ENCODE measurements around the gene STAG3. TPM values are rescaled to one million over a fixed set of nuclear protein-coding genes. Genes with fewer than 3 reads are reported as not detected.
"Not testable (repeated sequence)": the region's sequence is repeated elsewhere in the genome, so short reads cannot be mapped to it uniquely, and the experiment has no call there.

The STAG3 gene
- total RNA-seq, 4 donors from 2014 or later, result 4.2 to 8.2 (median 6.5) TPM

- H3K36me3 ChIP-seq, result no peaks in the 10 kb centered on the region
- TF ChIP-seq CTCF (IDR thresholded peaks at IDR 0.05), result peak; percentile 23 to 57 (median 29)
- no peak for TF ChIP-seq EP300 (IDR thresholded peaks at IDR 0.05)
- TF ChIP-seq POLR2A (IDR thresholded peaks at IDR 0.05), result no peak
- no peak overlapping the region for H3K27ac ChIP-seq
- DNase-seq (ENCODE audit: low spot score in 2 of 2), result no peak
- 49 to 52% methylated on average over 4 of the region's 4 CpGs for WGBS, 2 donors
- no peaks in the 10 kb centered on the region for H3K9me3 ChIP-seq
- H3K4me1 ChIP-seq, result no peaks in the 10 kb centered on the region
- H3K4me3 ChIP-seq, result no peak overlapping the region
- no peaks in the 10 kb centered on the region for H3K27me3 ChIP-seq
Observed at GRCh38 chr7:100190048-100190711, 12.5 kb downstream of the STAG3 start.

DNA sequence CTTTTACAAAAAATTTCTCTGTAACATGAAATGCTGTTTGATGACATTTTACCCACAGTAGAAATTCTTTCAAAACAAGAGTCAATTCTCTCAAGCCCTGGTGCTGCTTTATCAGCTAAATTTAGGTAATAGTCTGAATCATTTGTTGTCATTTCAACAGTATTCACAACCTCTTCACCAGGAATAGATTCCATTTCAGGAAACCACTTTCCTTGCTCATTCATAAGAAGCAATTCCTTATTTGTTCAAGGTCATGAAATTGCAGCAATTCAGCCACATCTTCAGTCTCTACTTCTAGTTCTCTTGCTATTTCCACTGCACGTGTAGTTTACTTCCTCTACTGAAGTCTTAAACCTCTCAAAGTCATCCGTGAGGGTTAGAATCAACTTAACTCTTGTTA is 14.1 kb downstream of the STAG3 start:
- WGBS, 2 donors, result 38 to 42% methylated on average over 2 of the region's 2 CpGs
- H3K36me3 ChIP-seq, result no peaks in the 10 kb centered on the region
- H3K4me3 ChIP-seq, result no peak overlapping the region
- H3K9me3 ChIP-seq, result no peaks in the 10 kb centered on the region
- H3K27ac ChIP-seq, result no peak overlapping the region
- DNase-seq (ENCODE audit: low spot score in 2 of 2), result no peak
- no peaks in the 10 kb centered on the region for H3K27me3 ChIP-seq
- no peak for TF ChIP-seq EP300 (IDR thresholded peaks at IDR 0.05)
- TF ChIP-seq POLR2A (IDR thresholded peaks at IDR 0.05), result no peak
- no peak for TF ChIP-seq CTCF (IDR thresholded peaks at IDR 0.05)
- no peaks in the 10 kb centered on the region for H3K4me1 ChIP-seq

DNA sequence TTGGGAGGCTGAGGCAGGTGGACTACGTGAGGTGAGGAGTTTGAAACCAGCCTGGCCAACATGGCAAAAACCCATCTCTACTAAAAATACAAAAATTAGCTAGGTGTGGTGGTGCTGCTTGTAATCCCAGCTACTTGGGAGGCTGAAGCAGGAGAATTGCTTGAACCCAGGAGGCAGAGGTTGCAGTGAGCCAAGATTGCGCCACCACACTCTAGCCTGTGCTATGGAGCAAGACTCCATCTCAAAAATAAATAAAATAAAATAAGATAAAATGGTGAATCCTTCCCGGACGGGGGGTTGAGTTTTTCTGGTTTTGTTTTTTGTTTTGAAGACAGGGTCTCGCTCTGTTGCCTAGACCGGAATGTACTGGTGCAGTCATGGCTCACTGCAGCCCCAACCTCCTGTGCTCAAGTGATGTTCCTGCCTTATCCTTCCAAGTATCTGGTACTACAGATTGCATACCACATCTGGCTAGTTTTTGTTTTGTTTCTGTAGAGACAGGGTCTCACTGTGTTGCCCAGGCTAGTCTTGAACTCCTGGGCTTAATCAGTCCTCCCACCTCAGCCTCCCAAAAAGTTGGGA is 14.7 kb downstream of the STAG3 start:
- H3K4me1 ChIP-seq; DNase-seq (ENCODE audit: low spot score in 2 of 2); H3K27ac ChIP-seq; H3K9me3 ChIP-seq; H3K27me3 ChIP-seq; H3K36me3 ChIP-seq; H3K4me3 ChIP-seq: not testable (repeated sequence)
- 91 to 94% methylated on average over 6 of the region's 6 CpGs for WGBS, 2 donors

- no peak overlapping the region for H3K4me3 ChIP-seq
- 74 to 95% methylated on average over 3 of the region's 3 CpGs for WGBS, 2 donors
- no peak for DNase-seq (ENCODE audit: low spot score in 2 of 2)
Observed at GRCh38 chr7:100192969-100193368, 15.3 kb downstream of the STAG3 start.

GRCh38 chr7:100195222-100195621 is 17.5 kb downstream of the STAG3 start:
- Histone ChIP-seq H3K27me3 (no peaks in the 10 kb centered on the region), H3K4me3 (no peak overlapping the region), H3K36me3 (no peaks in the 10 kb centered on the region), H3K27ac (no peak overlapping the region), H3K4me1 (no peaks in the 10 kb centered on the region), H3K9me3 (no peaks in the 10 kb centered on the region)
- WGBS, 2 donors, result 84 to 87% methylated on average over 2 of the region's 2 CpGs
- TF ChIP-seq POLR2A (IDR thresholded peaks at IDR 0.05) (no peak), EP300 (IDR thresholded peaks at IDR 0.05) (no peak), CTCF (IDR thresholded peaks at IDR 0.05) (no peak)
- DNase-seq (ENCODE audit: low spot score in 2 of 2), result no peak

More at GRCh38 chr7:100192969-100193368, 15.3 kb downstream of the STAG3 start:
- Histone ChIP-seq H3K27me3 (no peaks in the 10 kb centered on the region), H3K9me3 (no peaks in the 10 kb centered on the region), H3K27ac (no peak overlapping the region), H3K4me1 (no peaks in the 10 kb centered on the region), H3K36me3 (no peaks in the 10 kb centered on the region)
- TF ChIP-seq CTCF (IDR thresholded peaks at IDR 0.05), result no peak
- no peak for TF ChIP-seq EP300 (IDR thresholded peaks at IDR 0.05)
- no peak for TF ChIP-seq POLR2A (IDR thresholded peaks at IDR 0.05)

DNA sequence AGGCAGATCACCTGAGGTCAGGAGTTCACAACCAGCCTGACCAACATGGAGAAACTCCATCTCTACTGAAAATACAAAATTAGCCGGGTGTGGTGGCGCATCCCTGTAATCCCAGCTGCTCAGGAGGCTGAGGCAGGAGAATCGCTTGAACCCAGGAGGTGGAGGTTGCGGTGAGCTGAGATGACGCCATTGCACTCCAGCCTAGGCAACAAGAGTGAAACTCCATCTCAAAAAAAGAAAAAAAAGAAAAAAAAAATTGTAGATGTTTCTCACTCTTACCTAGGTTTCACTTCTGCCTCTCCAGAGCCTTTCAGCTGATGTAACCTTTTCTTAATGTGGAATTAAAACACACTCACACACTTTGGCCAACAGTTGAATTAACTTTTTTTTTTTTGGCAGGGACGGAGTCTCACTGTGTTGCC is 18.2 kb downstream of the STAG3 start:
- H3K9me3 ChIP-seq; H3K27me3 ChIP-seq; H3K4me1 ChIP-seq; DNase-seq (ENCODE audit: low spot score in 2 of 2); H3K36me3 ChIP-seq; H3K4me3 ChIP-seq; H3K27ac ChIP-seq: not testable (repeated sequence)
- 92 to 95% methylated on average over 6 of the region's 6 CpGs for WGBS, 2 donors
